ENCODE results near the gene IFT172.

DNA sequence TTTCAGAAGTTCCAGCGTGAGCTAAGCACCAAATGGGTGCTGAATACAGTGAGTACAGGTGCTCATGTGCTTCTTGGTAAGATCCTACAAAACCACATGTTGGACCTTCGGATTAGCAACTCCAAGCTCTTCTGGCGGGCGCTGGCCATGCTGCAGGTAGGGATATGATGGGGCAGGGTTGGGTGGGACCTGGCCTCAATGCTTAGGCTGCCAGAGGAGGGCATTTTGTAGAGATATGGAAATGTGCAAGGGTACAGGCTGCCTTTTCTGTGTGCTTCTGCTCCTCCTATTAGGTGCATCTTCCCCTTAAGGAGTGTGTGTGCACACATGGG is 29.2 kb upstream of the IFT172 start:
- TF ChIP-seq POLR2AphosphoS5 (IDR thresholded peaks at IDR 0.05; ENCODE audit: low read depth, low read length) (no peak), SIN3A (IDR thresholded peaks at IDR 0.05; ENCODE audit: borderline replicate concordance, insufficient read depth, low read length) (no peak), FOXP2 (optimal IDR thresholded peaks at IDR 0.05; ENCODE audit: borderline replicate concordance, extremely low read depth, extremely low read length, insufficient read depth) (no peak)
- TF ChIP-seq, protein P1, sequence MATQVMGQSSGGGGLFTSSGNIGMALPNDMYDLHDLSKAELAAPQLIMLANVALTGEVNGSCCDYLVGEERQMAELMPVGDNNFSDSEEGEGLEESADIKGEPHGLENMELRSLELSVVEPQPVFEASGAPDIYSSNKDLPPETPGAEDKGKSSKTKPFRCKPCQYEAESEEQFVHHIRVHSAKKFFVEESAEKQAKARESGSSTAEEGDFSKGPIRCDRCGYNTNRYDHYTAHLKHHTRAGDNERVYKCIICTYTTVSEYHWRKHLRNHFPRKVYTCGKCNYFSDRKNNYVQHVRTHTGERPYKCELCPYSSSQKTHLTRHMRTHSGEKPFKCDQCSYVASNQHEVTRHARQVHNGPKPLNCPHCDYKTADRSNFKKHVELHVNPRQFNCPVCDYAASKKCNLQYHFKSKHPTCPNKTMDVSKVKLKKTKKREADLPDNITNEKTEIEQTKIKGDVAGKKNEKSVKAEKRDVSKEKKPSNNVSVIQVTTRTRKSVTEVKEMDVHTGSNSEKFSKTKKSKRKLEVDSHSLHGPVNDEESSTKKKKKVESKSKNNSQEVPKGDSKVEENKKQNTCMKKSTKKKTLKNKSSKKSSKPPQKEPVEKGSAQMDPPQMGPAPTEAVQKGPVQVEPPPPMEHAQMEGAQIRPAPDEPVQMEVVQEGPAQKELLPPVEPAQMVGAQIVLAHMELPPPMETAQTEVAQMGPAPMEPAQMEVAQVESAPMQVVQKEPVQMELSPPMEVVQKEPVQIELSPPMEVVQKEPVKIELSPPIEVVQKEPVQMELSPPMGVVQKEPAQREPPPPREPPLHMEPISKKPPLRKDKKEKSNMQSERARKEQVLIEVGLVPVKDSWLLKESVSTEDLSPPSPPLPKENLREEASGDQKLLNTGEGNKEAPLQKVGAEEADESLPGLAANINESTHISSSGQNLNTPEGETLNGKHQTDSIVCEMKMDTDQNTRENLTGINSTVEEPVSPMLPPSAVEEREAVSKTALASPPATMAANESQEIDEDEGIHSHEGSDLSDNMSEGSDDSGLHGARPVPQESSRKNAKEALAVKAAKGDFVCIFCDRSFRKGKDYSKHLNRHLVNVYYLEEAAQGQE (IDR thresholded peaks at IDR 0.05; ENCODE audit: insufficient read depth in 1 of 2, low read depth in 2 of 2, low read length in 2 of 2) = no peak
